ENCODE measurements around the gene SPATA2.
"Not testable (repeated sequence)": the region's sequence is repeated elsewhere in the genome, so short reads cannot be mapped to it uniquely, and the experiment has no call there.

Gene SPATA2

DNA sequence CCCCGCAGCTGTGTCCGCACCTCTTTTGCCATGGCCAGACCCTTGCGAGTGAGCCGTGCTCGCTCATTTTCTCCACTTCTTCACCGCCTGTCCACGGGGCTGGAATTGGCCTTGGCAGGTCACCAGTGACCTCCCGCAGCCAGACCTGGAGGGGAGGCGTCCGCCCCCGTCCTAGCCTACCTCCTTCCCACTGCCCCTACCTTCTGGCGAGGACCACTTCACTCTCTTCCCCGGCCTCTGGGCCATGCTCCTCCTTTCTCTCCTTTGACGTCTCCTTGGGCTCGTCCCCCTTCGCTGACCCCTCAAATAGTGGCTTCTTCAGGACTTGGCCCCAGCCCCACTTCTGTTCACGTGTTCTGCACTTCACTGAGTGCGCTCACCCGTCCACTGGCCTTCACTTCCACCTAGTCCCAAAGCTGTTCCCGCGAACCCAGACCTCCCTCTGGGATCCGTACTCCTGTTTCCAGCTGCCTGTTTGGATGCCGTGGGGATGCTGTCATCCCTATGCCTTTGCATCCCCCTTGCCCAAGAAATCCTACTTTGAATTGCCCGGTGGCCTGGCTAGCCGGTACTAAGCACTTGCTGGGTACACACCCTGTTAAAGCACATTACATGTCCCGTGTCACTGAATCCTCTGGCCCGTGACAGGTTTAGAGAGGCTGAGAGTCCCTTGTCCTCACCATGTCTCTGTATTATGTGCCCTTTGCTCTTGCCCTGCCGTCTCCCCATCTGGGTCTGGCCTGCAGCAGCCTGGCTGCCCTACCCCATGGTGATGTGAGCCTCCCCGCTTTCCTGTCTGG, 33.0 kb downstream of the SPATA2 start:
- DNase-seq: no peak

DNA sequence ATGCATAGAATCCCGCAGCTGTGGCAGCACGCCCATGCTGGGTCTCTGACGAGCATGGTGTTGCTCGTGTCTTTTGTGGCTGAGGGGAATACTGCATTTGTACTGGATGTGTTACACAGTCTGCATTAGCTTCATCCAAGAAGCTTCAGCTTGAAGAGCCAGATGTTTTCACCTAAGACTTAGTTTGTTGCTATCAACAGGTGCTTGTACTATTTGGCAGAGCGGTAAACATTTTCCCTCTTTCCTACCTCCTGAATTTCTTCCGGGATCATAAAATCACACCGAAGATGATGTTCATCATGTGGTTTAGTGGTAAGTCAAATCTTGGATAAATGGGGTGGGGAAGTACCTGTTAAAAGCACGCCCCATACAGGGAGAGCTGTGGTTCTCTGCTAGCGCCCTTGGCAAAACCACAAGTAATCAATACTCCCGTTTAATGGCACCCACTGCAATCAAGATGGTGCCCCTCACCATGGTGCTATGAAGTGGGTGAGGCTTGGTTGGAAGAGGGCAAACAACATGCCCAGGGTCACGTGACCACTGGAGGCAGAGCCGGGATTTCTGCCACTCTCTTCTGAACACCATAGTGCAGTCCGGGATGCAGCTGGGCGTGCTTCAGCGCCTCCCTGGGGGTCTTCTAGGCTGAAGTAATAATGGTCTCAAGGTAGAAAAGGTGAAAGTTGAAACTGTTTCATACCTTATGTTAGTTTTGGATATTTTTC, 34.4 kb downstream of the SPATA2 start:
- DNase-seq: no peak

- no peak for DNase-seq
Measured at GRCh38 chr20:49880177-49880576, 35.2 kb downstream of the SPATA2 start.

GRCh38 chr20:49878977-49879376, 36.4 kb downstream of the SPATA2 start:
- no peak for DNase-seq

DNA sequence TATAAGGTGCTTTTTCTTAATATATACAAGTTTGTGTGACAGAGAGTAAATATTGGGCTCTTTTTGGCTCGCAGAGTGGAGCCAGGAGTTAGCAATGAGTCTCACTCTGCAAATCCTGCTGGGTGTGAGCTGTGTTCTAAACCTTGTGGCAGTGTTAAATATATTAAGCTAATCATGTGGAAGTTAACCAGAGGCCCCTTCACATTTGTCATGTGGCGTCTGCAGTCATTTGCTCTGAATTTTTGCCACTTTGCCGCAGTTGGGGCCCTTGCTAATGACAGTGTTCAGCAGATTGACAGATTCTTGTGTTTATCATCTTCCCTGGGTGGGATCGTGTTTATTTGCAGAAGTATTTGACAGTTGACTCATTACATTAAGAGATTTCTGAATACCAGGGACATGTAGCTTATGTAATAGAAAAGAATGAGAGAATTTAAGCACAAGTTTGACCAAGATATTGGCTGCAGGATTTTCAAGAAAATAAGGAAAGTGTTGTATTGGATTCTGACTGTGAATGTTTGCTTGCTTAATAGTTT, 37.9 kb downstream of the SPATA2 start:
- DNase-seq: no peak

DNA sequence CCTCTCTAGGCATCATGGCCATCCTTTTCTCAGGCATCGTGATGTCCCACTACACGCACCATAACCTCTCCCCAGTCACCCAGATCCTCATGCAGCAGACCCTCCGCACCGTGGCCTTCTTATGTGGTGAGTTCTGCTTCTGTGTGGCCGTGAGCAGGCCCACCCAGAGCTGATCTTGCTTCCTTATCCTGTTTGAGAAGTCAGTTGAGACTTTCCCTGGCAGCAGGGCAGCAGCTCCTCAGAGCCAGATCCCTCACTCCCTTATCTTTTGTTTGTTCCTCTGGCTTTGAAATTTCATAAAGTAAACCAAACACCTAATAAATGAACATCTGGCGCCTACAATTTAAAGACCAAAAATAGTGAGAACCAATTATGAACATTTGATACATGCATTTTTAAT, 40.6 kb downstream of the SPATA2 start:
- DNase-seq: no peak

DNA sequence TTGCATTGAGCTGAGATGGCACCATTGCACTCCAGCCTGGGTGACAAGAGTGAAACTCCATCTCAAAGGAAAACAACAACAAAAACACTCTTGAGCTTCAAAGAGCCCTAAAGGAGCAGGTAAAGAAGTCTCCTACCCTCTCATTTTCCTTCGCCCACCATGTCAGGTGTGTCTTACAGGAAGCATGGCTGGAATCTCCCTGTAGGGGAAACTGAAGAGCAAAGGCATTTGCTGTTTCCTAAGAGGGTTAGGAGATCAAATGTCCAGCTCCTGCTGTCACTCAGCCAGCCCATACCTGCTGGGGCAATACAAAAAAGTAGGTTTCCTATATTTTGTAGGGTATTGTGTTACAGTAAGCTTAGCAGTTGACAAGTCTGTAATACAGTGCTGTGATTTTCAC, 43.3 kb downstream of the SPATA2 start:
- no peak for DNase-seq

GRCh38 chr20:49871391-49871948, 43.9 kb downstream of the SPATA2 start:
- DNase-seq: no peak

DNA sequence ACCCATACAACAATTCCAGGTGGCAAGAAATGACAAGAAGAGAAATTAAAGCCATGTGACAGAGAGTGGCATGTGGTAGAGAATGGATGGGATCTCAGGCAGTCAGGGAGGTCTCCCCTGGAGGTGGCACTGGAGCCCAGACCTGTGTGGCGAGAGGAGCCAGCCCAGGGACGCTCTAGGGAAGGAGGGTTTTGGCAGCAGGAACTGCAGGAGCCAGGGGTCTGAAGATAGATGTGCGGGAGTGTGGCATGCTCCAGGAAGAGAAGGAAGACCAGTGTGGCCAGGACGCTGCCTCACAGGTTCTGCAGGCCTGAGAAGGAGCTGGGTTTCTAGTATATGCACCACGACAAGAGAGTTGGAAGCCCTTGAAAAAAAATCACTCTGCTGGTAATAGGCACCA, 45.1 kb downstream of the SPATA2 start:
- DNase-seq: no peak

GRCh38 chr20:49868964-49869363, 46.4 kb downstream of the SPATA2 start:
- DNase-seq: no peak

DNA sequence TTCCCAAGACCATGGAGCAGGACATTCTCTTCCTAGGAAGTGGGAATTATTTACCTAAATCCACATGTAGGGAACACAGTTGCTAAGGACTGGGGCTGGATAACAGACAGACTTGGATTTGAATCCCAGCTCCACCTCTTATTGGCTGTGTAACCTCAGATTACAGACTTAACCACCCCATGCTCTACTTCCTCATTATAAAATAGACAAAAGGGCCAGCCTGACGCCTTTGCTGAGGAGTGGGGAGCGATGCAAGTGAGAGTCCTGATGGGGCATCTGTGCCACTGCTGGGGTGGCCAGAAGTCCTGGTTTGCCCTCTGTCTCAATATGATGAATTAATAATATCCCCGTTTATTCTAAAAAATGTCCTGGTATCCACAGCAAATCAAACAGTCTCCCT, 46.8 kb downstream of the SPATA2 start:
- no peak for DNase-seq

GRCh38 chr20:49867453-49868215, 47.7 kb downstream of the SPATA2 start:
- DNase-seq: no peak

- DNase-seq: no peak
Measured at GRCh38 chr20:49866051-49866450, 49.3 kb downstream of the SPATA2 start.

- no peak for DNase-seq
Measured at GRCh38 chr20:49865559-49865958, 49.8 kb downstream of the SPATA2 start.

DNA sequence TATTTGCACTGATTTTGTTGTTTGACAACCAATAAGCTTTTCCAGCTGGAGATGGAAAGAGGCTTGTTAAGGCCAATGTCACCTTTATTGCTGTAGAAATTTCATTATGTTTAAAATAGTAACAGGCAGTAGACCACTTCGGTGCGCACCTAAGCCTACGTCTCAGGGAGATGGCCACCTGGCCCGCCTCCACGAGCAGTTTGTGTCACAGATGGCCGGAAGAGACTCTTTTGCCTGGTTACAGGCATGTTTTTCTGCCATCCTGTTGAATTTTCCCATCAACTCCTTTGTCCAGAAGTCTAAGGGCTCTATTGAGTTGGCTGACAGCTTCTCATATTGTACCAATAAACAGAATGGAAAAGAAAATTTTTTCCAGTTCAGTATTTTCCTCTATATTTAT, 51.7 kb downstream of the SPATA2 start:
- DNase-seq: no peak

DNA sequence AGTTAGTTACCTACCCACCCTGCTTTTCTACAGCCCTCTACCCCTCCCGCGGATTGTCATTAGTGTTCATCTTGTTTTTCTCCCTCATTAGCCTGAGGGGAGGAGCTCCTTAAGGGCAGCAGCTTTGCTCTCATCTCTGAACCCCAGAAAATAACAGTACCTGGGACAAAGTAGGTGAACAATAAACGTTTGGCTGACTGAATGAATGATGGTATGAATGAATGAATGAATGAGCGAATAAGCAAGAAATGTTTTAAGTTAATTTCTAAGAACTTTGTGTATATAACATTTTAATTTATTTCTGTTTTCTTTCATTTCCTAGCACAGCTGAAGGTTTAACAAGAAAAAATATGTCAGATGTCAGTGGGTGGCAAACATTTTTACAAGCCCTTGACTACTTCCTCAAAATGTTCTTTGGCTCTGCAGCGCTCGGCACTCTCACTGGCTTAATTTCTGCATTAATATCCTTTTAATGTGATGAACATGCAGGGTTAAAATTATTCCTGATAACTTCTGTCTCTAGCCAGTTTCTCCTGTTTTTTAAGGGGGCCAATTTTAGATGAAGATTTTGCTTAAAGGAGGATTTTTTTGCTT, 52.6 kb downstream of the SPATA2 start:
- no peak for DNase-seq

GRCh38 chr20:49861232-49861631, 54.1 kb downstream of the SPATA2 start:
- not testable (repeated sequence) for DNase-seq

DNA sequence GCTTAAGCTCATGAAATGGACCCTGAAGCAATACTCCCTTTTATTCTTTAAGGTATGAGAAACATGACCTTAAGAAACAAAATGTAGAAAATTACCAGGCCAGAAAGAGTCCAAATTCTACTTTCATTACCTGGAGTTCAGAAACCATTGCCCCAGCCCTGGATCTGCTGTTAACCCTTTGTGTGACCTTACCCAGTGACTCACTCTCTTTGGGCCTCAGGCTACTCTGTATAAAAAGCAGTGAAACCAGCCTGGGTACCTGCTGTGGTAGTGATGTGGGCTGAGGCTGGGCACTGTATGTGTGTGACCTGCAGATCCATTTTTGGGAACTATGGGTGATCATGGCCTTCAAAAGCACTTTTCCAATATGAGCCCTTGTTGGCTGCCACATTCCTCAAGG, 55.5 kb downstream of the SPATA2 start:
- no peak for DNase-seq

GRCh38 chr20:49859011-49859410, 56.3 kb downstream of the SPATA2 start:
- no peak for DNase-seq

DNA sequence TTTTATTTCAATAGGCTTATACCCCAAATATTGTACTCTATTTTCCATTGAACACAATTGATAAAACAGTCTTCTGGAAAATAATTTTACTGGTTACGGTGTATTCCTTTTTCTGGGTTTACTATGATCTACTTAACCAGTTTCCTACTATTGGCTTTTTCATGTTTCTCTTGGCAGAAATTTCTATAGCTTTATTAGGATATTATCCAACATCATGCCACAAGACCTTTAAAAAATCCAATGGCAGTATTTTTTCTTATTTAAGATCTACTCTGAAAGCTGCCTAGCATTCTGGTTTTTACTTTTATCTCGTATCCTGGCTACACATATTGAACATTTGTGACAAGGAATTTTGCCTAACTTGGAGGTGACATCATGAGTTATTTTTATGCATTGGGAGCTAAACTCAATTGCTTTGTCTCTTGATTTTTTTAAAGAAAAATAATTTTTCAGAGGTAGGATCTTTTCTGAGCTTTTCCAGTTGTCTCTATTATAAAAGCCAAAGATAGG, 57.2 kb downstream of the SPATA2 start:
- DNase-seq: no peak

DNA sequence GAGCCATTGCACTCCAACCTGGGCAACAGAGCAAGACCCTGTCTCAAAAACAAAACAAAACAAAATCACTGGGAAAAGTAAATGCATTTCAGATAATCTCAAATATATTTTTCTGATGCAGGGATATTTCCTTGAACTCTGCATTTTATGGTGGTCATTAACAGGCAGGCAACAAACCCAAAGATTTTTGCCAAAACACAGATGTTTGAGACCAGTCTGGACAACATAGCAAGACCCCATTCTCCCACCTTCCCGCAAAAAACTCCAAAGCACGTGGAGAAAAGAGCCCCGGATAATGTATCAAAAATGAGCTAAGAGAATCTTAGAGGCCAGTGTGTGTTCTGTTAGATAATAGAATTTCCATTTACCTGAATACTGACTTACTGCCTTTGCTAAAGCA, 58.4 kb downstream of the SPATA2 start:
- DNase-seq: no peak

- DNase-seq: no peak
Measured at GRCh38 chr20:49854190-49854875, 61.0 kb downstream of the SPATA2 start.
